Liver (tissue), 3 donors: ENCODE data around the gene KCNJ1.

ENCODE experiments used
- ATF3 ChIP-seq: IDR thresholded peaks from 2 replicates; pipeline ENCODE4 v1.6.1; 2016; ENCODE audit warnings: antibody characterized with exemption
- CTCF ChIP-seq: fragments of 150-350 bp; IDR thresholded peaks from 2 replicates; pipeline ENCODE4 v1.5.1; 2017; ENCODE audit warnings: improper control_type of control experiment, low read depth, low read length; ENCODE audit not compliant: missing input control
- EGR1 ChIP-seq, 2 donors: IDR thresholded peaks; 2 replicates each; pipeline ENCODE4 v1.6.1; 2016 to 2018; ENCODE audit warnings: antibody characterized with exemption in 2 of 2, low read depth in 2 of 2
- JUND ChIP-seq, 2 donors: IDR thresholded peaks; 2 replicates each; pipeline ENCODE4 v1.6.1; 2016; ENCODE audit warnings: antibody characterized with exemption in 2 of 2
- NR2F2 ChIP-seq: IDR thresholded peaks from 2 replicates; pipeline ENCODE4 v1.6.1; 2016; ENCODE audit warnings: antibody characterized with exemption
- RAD21 ChIP-seq, 2 donors: IDR thresholded peaks; 2 replicates each; pipeline ENCODE4 v1.6.1; 2016; ENCODE audit warnings: antibody characterized with exemption in 2 of 2, mild to moderate bottlenecking in 2 of 2
- SP1 ChIP-seq: IDR thresholded peaks from 2 replicates; pipeline ENCODE4 v1.6.1; 2018; ENCODE audit warnings: antibody characterized with exemption, mild to moderate bottlenecking
- TAF1 ChIP-seq: conservative IDR thresholded peaks from 2 replicates; pipeline ENCODE4 v1.6.1; 2016; ENCODE audit warnings: antibody characterized with exemption, mild to moderate bottlenecking
- YY1 ChIP-seq: IDR thresholded peaks from 2 replicates; pipeline ENCODE4 v1.6.1; 2016; ENCODE audit warnings: antibody characterized with exemption, mild to moderate bottlenecking
- TF ChIP-seq, protein P1 (sequence below): IDR thresholded peaks from 2 replicates; pipeline ENCODE4 v1.6.1; 2016; ENCODE audit warnings: antibody characterized with exemption
- TF ChIP-seq, protein P2 (sequence below): IDR thresholded peaks from 2 replicates; pipeline ENCODE4 v1.6.1; 2016; ENCODE audit warnings: antibody characterized with exemption, mild to moderate bottlenecking
- TF ChIP-seq, protein P3 (sequence below): IDR thresholded peaks from 2 replicates; pipeline ENCODE4 v1.6.1; 2016; ENCODE audit warnings: antibody characterized with exemption
- donor health status: healthy.
- donor health status: healthy.

DNA sequence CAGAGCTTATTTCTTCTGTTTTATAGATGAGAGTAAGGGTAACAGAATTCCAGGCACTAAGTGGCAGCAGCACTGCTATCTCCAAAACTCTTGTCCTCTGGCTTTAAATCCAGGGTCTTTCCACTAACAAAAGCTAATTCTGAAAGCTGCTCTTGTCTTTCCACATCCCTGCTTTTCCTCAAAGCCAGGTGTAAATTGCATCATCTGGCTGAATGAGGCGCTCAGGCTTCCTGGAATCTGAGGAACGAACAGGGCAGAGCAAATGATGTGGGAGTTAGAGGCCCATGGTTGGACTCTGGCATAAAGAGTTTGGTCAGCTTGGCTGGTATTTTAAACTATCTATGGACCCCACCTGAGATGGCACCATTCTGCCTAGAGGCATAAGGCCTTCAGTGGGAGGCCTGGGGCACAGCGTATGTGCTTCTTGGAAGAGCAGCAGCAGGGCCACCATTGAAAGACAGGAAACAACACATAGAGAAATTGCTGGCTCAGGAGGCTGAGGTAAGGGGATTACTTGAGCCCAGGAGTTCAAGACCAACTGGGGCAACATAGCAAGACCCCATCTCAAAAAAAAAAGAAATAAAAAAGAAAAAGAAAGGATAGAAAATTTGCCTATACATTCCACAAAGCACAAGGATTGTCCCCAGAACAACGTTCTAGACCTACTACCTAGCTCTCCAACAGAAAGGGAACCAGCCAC is 25.9 kb upstream of the KCNJ1 start:
- no peak for TF ChIP-seq RAD21 (IDR thresholded peaks at IDR 0.05)
- TF ChIP-seq, protein P1, sequence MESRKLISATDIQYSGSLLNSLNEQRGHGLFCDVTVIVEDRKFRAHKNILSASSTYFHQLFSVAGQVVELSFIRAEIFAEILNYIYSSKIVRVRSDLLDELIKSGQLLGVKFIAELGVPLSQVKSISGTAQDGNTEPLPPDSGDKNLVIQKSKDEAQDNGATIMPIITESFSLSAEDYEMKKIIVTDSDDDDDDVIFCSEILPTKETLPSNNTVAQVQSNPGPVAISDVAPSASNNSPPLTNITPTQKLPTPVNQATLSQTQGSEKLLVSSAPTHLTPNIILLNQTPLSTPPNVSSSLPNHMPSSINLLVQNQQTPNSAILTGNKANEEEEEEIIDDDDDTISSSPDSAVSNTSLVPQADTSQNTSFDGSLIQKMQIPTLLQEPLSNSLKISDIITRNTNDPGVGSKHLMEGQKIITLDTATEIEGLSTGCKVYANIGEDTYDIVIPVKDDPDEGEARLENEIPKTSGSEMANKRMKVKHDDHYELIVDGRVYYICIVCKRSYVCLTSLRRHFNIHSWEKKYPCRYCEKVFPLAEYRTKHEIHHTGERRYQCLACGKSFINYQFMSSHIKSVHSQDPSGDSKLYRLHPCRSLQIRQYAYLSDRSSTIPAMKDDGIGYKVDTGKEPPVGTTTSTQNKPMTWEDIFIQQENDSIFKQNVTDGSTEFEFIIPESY: no peak
- no peak for TF ChIP-seq CTCF
- no peak for TF ChIP-seq TAF1
- TF ChIP-seq, protein P2, sequence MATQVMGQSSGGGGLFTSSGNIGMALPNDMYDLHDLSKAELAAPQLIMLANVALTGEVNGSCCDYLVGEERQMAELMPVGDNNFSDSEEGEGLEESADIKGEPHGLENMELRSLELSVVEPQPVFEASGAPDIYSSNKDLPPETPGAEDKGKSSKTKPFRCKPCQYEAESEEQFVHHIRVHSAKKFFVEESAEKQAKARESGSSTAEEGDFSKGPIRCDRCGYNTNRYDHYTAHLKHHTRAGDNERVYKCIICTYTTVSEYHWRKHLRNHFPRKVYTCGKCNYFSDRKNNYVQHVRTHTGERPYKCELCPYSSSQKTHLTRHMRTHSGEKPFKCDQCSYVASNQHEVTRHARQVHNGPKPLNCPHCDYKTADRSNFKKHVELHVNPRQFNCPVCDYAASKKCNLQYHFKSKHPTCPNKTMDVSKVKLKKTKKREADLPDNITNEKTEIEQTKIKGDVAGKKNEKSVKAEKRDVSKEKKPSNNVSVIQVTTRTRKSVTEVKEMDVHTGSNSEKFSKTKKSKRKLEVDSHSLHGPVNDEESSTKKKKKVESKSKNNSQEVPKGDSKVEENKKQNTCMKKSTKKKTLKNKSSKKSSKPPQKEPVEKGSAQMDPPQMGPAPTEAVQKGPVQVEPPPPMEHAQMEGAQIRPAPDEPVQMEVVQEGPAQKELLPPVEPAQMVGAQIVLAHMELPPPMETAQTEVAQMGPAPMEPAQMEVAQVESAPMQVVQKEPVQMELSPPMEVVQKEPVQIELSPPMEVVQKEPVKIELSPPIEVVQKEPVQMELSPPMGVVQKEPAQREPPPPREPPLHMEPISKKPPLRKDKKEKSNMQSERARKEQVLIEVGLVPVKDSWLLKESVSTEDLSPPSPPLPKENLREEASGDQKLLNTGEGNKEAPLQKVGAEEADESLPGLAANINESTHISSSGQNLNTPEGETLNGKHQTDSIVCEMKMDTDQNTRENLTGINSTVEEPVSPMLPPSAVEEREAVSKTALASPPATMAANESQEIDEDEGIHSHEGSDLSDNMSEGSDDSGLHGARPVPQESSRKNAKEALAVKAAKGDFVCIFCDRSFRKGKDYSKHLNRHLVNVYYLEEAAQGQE: no peak
- TF ChIP-seq, protein P3, sequence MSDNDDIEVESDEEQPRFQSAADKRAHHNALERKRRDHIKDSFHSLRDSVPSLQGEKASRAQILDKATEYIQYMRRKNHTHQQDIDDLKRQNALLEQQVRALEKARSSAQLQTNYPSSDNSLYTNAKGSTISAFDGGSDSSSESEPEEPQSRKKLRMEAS: peak; percentile 36
- no peak for TF ChIP-seq EGR1 (IDR thresholded peaks at IDR 0.05; ENCODE audit: low read depth in 2 of 2)
- peak; percentile 15 for TF ChIP-seq SP1
- TF ChIP-seq ATF3: no peak
- no peak for TF ChIP-seq YY1
- TF ChIP-seq JUND (IDR thresholded peaks at IDR 0.05): no peak
- TF ChIP-seq NR2F2: no peak
